ENCODE measurements around the gene OR10G8. TPM values are rescaled to one million over a fixed set of nuclear protein-coding genes. Genes with fewer than 3 reads are reported as not detected.

Gene OR10G8
- total RNA-seq, 1 experiment from 2014 or later = not detected

- ChIA-PET POLR2A (no interaction called here), RAD21 (ENCODE audit: low non-redundant PET in 1 of 2, low total read pairs in 2 of 2, uncharacterized antibody in 2 of 2, unreplicated experiment in 2 of 2) (no interaction called here), CTCF (no interaction called here)
- Histone ChIP-seq H3K9me3 (ENCODE audit: control insufficient read depth in 1 of 2, insufficient read depth in 1 of 2, low read depth in 1 of 2, low read length in 2 of 2) (no peaks in the 10 kb centered on the region), H3K4me3 (replicated peaks in 1 of 2; ENCODE audit: low read depth in 1 of 2, low read length in 2 of 2) (no peak overlapping the region), H3K79me2 (ENCODE audit: insufficient read depth, low read length) (no peaks in the 10 kb centered on the region), H3K4me1 (ENCODE audit: control insufficient read depth in 1 of 2, insufficient read depth in 2 of 2, low read length in 2 of 2) (no peaks in the 10 kb centered on the region), H3K9ac (ENCODE audit: low read length) (no peak overlapping the region), H3K27ac (ENCODE audit: low read depth, low read length) (no peak overlapping the region), H3K9me2 (ENCODE audit: insufficient read depth) (no peaks in the 10 kb centered on the region), H2AFZ (ENCODE audit: low read depth, low read length, poor library complexity, severe bottlenecking) (no peak overlapping the region), H4K20me1 (ENCODE audit: insufficient read depth) (peaks cover 4% of the 10 kb centered on the region; the same call in 1 of the 2 replicates), H3K4me2 (ENCODE audit: low read length) (no peak overlapping the region), H3K27me3 (ENCODE audit: insufficient read depth, low read length) (peaks cover 35% of the 10 kb centered on the region), H3K36me3 (ENCODE audit: control insufficient read depth in 1 of 2, insufficient read depth in 2 of 2, low read length in 2 of 2) (no peaks in the 10 kb centered on the region)
- intact Hi-C loops (cut with micrococcal nuclease) = no loop called here
- no peak for ATAC-seq
- no peak for TF ChIP-seq FOSL1 (IDR thresholded peaks at IDR 0.05; ENCODE audit: low read depth)
- no peak for TF ChIP-seq ELF1 (IDR thresholded peaks at IDR 0.05; ENCODE audit: borderline replicate concordance, low read depth)
- no peak for TF ChIP-seq EGR1 (IDR thresholded peaks at IDR 0.05; ENCODE audit: low read depth)
- TF ChIP-seq SIN3A (IDR thresholded peaks at IDR 0.05; ENCODE audit: low read depth) = no peak
- TF ChIP-seq CTCF (IDR thresholded peaks at IDR 0.05 in 2 of 3, conservative IDR thresholded peaks at IDR 0.05 in 1 of 3; ENCODE audit: borderline replicate concordance in 1 of 3, insufficient read depth in 1 of 3, low read depth in 2 of 3, low read length in 2 of 3) = no peak
- TF ChIP-seq REST (IDR thresholded peaks at IDR 0.05; ENCODE audit: low read depth) = no peak
- TF ChIP-seq EZH2 (IDR thresholded peaks at IDR 0.05) = no peak
- no peak for TF ChIP-seq EZH2phosphoT487 (IDR thresholded peaks at IDR 0.05; ENCODE audit: borderline replicate concordance)
- no peak for TF ChIP-seq ATF3 (IDR thresholded peaks at IDR 0.05)
- TF ChIP-seq YY1 (IDR thresholded peaks at IDR 0.05; ENCODE audit: extremely low read depth, insufficient replicate concordance, low read depth, low read length) = no peak
- no peak for TF ChIP-seq SRF (IDR thresholded peaks at IDR 0.05; ENCODE audit: low read depth)
- TF ChIP-seq ZBTB33 (IDR thresholded peaks at IDR 0.05; ENCODE audit: extremely low read depth, insufficient replicate concordance, low read length) = no peak
- DNase-seq (ENCODE audit: low read depth, low spot score) = no peak
- no TSS peak for BruUV-seq (replicated peaks)
Observed at GRCh38 chr11:124077266-124077665, 50.7 kb downstream of the OR10G8 start.
